HG03571 (cell line): Measurements from ENCODE around the gene MAPK8IP3.

Experiments used
- ATAC-seq: cut with Tn5 transposase; IDR thresholded peaks from one replicate; pipeline ENCODE4 v1.9.1; 2021; ENCODE audit not compliant: unreplicated experiment

MAPK8IP3 gene, protein sequence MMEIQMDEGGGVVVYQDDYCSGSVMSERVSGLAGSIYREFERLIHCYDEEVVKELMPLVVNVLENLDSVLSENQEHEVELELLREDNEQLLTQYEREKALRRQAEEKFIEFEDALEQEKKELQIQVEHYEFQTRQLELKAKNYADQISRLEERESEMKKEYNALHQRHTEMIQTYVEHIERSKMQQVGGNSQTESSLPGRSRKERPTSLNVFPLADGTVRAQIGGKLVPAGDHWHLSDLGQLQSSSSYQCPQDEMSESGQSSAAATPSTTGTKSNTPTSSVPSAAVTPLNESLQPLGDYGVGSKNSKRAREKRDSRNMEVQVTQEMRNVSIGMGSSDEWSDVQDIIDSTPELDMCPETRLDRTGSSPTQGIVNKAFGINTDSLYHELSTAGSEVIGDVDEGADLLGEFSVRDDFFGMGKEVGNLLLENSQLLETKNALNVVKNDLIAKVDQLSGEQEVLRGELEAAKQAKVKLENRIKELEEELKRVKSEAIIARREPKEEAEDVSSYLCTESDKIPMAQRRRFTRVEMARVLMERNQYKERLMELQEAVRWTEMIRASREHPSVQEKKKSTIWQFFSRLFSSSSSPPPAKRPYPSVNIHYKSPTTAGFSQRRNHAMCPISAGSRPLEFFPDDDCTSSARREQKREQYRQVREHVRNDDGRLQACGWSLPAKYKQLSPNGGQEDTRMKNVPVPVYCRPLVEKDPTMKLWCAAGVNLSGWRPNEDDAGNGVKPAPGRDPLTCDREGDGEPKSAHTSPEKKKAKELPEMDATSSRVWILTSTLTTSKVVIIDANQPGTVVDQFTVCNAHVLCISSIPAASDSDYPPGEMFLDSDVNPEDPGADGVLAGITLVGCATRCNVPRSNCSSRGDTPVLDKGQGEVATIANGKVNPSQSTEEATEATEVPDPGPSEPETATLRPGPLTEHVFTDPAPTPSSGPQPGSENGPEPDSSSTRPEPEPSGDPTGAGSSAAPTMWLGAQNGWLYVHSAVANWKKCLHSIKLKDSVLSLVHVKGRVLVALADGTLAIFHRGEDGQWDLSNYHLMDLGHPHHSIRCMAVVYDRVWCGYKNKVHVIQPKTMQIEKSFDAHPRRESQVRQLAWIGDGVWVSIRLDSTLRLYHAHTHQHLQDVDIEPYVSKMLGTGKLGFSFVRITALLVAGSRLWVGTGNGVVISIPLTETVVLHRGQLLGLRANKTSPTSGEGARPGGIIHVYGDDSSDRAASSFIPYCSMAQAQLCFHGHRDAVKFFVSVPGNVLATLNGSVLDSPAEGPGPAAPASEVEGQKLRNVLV (N-terminal part only)

DNA sequence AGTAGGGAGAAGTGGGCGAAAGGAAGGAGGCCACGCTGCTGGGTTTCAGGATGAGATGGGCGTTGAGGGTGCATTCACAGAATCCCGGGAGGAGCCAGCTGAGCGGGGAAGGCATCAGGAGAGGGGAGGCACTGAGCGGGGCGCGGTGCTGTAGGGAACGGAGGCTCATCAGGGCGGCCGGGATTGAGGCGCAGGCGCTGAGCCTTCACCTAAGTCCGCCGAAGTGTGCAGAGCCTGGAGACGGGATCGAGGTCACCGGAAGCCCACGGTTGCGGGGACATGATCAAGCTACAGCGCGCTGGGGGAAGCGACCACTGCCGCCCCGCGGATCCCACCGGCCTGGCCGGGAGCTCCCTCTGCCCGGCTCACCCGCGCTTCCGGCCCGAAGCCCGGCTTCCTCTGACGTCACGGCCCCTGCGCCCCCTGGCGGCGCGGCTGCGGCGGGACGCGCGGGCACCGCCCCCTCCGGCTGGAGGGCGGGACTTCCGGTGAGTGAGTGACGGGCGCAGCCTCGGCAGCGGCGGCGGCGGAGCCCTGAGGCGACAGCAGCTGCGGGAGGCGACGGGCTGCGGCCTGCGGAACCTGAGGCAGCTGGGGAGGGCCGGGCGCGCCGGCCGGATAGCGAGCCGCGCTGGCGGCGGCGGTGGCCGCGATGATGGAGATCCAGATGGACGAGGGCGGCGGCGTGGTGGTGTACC, at the start of gene MAPK8IP3:
Gene MAPK8IP3, plus strand, starts transcription at position 508 of the 698 bp plus-strand sequence. Its CDS starts 145 bp downstream, at position 653.
- ATAC-seq: peak; percentile 73

DNA sequence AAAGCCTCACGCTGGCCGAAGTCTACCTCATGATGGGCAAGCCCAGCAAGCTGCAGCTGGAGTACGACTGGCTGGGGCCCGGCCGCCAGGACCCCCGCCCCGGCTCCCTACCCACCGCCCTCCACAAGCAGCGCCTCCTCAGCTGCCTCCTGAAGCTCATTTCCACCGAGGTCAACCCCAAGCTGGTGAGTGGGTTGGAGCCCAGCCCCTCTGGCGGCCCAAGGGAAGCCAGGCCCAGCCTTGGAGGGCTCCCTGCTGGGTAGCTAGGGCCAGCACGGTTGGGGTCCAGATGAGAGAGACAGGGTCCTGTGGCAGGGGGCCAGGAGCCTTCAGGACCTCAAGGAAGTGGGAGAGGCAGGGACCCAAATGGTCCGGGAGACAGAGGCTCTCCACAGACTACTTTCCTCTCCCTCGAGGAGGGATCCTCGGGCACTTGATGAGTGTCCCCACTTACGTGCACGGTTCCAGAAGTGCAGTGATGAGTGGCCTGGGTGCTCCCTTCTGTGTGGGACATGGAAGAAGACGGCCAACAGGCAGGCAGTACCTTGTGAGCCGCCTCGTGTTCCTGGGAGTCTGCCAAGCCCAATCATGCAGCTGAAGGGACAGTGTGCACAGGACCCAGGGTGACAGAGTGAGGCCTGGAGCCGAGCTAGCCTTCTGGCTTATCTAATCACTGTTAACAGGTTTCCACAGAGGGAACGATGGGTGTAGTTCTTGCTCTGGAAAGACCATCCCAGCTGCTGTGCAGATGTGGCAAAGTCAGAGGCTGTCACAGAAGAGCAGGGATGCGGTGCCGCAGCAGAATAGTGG, 49.0 kb upstream of the MAPK8IP3 start:
- ATAC-seq: no peak

DNA sequence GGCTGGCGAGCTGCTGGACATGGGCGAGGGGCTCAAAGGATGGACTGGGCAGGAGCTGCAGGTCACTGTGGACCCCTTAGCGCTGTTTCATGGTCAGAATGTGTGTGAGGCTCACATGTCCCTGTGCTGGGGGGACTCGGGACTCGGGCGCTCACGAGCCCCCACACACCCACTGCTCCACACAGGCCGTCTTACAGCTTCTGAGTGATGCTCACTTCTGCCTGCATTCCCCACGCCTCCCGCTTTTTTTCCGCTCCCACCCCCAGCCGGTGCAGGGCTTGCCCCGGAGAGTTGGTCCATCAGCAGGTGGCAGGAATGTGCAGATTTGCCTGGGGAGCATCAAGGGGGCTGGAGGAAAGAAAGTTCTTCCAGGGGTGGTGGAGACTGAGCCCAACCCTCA, 48.2 kb upstream of the MAPK8IP3 start:
- no peak for ATAC-seq

DNA sequence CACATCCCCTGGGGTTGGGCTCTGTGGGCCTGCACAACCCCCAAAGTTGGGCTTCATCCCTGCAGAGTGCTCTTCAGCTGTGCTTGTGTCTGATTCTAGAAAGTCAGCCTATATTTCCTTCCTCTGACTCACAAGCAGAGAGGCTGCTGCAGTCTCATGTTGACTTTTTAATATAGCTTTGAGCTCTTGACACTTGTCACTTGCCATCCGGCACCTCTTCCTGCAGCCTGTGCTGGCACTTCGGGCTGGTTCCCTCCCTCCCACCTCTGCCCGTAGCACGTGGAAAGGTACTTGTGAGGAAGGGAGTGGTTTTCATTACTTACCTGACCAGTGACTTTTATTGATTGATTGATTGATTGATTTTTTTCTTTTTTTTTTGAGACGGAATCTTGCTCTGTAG, 47.0 kb upstream of the MAPK8IP3 start:
- no peak for ATAC-seq

DNA sequence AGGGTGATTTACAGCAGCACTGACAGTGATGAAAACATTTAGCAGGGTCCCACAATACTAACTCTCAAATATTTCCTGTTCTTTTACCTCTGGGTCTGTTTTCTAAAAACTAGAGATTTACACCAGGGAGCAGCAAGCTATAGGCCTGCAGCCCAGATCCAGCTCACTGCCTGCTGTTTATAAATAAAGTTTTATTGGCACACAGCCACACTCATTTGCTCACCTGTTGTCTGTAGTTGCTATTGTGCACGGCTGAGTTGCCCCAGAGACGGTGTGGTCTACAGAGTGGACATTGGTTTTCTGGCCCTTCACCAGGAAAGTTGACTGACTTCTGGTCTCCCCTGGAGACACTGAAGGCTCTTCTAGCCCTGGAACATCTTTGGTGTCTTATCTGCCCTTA, 44.2 kb upstream of the MAPK8IP3 start:
- no peak for ATAC-seq

DNA sequence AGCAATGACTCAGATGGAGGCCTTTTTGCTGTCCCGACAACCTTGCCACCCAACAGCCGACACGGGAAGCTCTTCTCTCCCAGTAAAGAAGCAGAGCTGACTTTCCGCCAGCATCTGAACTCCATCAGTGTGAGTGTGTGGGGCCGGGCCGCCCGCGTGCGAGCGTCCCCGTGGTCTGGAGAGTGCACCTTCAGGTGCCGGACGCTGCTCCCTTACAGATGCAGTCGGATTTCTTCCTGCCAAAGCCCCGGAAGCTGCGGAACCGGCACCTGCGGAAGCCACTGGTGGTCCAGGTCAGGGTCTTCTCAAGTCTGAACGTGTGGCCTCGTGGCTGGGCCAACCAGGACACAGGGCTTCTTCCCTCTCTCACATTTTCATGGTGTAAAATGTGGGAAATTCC, 43.5 kb upstream of the MAPK8IP3 start:
- ATAC-seq: no peak

DNA sequence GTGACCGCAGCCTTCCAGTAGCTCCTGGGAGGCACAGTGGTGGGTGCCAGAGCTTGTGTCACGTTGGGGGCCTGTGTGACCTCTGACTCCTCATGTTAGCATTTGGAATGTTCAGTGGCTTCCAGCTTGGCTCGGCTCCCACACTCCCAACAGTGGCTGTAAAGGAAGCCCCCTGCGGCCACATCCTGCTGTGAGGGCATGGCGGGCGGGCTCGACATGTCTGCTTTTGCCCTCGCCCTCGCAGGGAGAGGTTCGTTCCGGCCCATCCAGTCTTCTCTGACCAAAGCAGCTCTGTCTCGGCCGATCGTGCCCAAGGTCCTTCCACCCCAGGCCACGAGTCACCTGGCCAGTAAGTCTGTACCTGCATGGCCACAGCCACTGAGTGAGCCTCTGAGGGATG, 40.2 kb upstream of the MAPK8IP3 start:
- ATAC-seq: no peak

DNA sequence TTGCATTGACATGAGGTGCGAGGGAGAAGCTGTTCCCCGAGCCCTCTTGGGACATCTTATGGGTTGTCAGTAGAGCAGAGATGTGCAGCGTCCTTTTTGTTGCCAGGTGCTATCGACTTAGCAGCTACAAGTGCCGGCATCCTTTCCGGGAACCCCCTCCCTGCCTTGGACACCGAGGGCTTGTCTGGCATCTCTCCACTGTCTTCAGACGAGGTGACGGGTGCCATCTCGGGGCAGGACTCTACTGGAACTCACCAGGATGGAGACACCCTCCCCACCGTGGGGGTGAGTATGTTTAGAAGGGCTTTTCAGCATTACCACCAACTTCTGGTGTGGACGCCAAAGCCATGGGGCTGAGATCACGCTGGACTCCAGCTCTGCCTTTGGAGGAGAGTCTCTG, 39.7 kb upstream of the MAPK8IP3 start:
- no peak for ATAC-seq

DNA sequence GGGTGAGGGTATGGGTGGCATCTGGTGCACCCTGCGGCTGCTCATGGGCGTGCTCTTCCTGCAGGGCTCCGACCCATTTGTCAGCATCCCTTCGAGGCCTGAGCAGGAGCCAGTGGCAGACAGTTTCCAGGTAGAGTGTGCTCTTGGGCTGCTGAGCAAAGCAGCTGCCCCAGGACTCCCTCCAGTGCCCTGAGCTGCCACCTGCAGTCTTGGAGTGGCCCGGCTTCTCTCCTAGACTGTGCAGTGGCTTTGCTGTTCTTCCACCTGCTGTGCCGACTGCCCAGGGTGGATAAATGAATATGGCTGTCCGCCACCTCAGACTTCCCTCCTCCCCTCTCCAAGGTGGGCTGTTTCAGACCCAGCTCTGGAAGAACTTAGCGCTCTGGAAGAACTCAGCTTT, 38.7 kb upstream of the MAPK8IP3 start:
- ATAC-seq: no peak

DNA sequence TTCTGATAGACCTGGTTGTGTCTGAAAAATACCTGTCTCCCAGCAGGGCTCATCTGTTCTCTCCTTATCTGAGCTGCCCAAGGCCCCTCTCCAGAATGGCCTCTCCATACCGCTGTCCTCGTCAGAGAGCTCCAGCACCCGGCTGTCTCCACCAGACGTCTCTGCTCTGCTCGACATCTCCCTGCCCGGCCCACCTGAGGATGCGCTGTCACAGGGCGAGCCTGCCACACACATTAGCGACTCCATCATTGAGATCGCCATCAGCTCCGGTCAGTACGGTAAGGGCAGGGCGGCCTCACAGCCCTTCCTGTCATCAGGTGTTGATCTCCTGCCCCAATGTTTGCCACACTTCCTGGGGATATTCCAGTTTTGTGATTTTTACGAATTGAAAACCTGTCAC, 38.1 kb upstream of the MAPK8IP3 start:
- no peak for ATAC-seq

DNA sequence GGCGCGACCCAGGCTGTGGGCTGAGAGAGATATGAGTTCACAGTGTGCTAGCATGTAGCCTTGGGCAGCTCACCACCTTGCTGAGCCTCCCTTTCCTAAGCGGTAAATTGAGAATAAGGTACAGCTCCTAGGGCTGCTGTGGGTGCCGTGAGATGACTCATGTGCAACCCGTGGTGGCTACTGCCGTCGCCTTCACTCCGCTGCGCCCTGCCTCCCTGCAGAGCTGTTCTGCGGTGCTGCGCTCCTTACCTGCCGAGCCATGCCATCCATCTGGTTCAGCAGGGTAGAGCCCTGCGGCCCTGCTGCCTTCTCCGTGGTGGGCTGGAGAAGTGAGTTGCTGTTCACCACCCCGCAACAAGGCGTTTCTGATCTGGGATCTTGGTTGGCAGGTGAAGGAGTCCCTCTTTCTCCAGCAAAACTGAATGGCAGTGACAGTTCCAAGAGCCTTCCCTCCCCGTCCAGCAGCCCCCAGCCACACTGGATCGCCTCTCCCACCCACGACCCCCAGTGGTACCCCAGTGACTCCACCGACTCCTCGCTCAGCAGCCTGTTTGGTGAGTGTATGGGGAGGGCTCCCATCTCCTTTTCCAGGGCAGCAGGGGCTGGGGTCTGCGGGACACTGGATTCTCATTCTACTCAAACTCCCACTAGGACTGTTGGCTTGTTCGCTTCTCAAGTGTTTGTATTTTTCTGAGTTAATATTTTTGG, 37.2 kb upstream of the MAPK8IP3 start:
- no peak for ATAC-seq

DNA sequence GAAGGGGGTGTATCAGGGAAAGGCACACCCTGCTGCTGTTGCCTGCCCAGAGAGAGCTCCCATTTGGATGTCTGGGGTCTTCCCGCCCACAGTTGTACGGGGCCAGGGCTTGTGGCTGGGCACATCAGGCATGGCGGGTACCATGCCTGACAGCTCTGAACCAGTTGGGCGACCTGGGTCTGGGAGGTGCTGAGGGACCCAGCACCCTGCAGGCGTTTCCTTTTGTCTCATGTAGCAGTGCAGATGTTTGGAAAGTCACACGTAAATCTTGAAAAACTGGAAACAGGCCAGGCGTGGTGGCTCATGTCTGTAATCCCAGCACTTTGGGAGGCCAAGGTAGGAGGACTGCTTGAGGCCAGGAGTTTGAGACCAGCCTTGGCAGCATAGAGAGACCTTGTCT, 36.3 kb upstream of the MAPK8IP3 start:
- no peak for ATAC-seq

DNA sequence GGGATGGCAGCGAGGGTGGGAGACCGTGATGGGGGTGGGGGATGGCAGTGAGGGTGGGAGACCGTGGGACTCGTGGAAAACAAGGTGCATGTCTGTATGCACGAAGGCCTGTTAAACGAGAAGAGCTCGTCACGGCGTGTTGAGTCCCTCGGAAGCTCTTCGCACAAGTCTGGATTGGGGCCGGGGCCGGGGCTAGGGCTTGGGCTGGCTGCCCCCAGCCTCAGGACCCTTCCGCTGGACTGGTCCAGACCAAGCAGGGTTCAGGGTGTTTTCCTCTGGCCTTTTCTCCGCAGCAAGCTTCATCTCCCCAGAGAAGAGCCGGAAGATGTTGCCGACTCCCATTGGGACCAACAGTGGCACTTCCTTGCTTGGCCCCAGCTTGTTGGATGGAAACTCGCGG, 35.6 kb upstream of the MAPK8IP3 start:
- ATAC-seq: no peak

DNA sequence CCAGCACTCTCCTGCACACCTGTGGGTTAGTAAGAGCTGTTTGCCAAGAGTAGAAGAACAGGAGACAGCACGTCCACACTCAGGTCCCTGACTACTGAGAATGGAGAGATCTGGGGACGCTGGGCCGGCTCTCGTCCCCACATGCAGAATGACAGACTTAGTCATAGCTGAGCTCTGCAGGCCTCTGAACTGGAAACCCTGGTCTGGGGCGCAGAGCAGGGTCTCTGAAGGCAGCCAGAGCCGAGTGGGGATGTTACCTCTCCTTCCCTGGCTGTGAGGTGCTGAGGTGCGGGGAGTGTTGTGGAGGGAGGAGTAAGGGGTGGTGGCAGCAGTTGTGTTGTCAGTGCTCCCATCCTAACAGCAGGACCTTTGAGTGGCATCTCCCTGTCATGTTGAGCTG, 35.1 kb upstream of the MAPK8IP3 start:
- no peak for ATAC-seq

DNA sequence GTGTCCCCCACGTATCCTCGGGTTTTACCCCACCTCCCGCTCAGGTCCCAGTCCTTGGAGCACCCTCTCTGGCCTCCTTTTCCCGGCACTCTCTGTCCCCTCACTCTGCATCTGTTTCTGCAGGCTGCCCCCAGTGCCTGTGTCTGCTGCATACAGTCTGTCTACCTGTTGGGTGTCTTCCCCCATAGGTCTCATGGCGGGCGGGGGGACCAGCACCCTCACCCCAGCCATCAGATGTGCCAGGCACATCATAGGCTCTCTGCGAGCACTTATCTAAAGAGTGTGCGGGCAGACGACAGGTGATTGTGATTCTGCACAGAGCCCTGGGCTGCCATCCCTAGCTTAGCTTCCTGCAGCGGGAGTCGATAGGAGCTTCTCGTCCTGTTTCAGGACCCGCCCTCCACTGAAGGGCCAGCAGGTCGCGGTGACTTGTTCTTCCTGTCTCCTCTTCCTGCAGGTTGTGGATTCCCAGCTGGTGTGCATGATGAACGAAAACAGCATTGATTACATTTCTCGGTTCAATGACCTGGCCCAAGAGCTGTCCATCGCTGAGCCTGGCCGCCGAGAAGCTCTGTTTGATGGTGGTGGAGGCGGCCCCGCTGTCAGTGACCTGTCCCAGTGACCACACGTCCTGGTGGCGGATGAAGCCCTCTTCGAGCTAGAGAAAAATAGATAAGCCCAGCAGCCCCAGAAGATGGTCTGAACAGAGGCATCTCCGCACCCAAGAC, 32.4 kb upstream of the MAPK8IP3 start:
- no peak for ATAC-seq

DNA sequence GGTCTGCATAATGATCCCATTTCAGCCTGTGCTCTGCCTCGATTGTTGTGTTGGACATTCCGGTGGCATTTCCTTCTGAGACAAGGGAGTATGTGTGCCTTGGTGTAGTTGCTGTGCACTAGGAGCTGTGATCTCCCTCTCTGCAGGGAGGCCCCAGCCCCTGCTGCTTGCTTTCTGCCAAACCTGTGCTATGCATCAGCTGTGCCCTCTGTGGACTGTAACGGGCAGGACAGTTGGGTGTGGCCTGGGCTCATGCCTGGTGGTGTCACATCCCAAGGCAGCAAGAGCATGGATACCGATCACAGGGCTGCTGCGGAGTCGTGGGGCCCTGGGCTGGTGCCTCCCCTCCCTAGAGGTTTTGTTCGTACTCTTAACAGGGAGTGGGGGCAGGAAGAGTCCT, 31.7 kb upstream of the MAPK8IP3 start:
- no peak for ATAC-seq

DNA sequence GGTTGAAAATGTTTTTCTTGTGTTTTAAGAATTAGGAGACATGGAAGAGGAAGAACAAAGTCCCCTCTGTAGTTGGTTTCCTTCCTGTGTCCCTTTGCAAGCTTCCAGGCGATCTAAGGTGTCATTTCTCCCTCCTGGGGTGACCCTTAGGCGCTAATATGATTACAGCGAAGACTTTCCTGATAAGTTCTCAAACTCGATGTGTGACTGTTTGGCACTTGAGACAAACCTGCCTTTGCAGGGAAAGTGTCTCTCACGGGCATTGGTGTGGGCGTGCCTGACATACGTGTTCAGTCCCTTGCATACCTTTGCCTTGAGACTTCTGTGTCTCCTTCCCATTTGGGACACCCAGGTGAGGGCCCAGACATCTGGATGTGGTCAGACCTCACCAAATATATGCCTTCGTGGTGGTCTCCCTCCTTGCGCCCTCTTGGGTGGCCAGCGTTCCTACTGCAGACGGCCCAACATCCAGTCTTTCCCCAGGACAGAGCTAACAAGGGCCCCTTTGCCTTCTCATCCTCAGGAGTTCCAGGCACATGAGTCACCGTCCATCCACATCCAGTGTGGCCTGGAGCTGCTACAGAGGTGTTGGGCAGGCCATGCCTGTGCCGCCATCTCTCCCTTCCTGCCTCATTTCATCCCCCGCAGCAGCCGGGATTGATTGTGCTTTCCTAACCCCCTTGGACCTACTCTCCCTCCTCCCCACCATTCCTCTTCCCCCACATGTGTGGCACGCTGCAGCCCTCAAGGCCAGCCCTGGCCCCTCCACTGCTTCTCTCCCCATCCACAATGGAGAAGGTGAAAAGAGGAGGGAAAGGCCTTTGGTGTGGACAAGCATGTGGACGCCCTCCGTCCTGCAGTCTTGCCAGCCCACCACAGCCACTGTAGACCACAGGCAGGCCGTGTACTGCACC, 31.0 kb upstream of the MAPK8IP3 start:
- ATAC-seq: no peak

DNA sequence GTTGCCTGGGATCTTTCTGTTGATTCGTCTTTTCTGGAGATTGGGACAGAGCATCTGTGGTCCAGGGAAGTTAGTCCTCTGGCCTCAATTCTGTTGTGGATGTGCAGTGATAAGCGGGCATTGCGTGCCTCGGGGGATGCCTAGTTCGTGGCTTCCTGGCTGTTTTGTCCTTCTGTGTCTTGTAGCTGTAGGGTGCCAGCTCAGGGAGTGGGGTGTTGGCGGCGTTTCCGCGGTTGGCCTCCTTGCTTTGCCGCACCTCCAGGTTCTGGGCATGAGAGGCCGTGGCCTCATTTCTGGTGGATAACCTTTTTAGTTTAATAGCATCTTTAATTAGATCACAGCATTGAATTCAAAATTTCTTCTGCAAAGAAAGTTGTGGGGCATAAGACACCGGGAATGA, 29.3 kb upstream of the MAPK8IP3 start:
- ATAC-seq: no peak
